ENCODE results near the gene ALOXE3.

ALOXE3 gene

DNA sequence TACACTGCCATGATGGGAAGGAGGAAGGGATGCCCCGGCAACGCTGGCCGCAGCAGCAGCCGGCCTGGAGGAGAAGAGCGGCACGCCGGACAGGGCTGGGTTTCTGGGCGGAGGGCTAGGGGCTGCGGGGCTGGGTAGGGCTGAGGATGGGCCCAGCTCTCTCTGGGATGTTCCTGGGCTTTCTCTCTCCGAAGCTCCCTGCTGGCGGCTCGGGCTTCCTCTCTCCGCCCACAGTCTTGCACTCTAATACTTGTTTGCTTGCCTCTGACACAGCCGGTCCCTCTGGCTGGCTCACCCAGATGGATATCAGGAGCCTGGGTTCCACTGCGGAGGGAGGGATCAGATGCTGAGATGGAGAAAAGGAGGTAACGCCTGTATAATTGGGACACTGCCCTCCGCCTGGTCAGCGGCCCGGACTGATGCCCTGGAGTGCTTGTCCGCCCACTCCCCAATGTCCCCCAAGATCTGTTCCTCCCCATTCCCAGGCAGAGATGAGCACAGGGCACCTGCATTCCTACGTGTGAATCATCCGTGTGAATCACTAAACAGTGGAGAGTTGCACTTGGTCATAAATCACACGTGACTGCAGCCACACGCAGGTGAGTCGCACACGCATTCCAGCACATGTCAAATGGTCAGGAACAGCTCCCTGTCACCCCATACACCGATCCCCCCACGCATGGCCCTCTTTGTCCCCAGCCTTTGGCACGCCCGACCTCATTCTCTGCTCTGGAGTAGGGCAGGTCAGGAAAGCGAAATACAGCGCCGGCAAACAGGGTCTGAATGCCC lies at the start of gene ALOXE3:
Gene ALOXE3 (minus strand): TSS at position 535 of the 789 bp plus-strand sequence. CDS start 524 bp downstream, at position 11.
- DNase-seq (ENCODE audit: low spot score): peak; percentile 97

DNA sequence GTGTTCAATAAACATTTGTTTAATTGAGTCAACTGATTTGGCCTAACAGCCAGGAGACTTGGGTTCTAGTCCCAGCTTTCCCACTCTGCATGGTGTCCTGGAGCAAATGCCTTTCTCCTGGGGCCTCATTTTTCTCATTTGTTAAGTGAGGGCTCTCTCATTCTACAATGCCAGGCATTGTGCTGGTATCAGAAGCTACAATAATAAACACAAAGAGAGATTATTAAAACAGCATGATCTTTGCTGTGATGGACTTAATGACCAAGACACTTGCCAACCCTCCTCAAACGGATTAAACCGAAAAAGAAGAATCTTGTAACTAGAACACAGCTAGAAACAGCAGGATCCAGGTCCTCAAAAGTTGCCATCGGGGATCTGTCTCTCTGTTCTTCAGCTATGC lies 49.2 kb upstream of the ALOXE3 start:
- DNase-seq (ENCODE audit: low spot score): no peak

DNA sequence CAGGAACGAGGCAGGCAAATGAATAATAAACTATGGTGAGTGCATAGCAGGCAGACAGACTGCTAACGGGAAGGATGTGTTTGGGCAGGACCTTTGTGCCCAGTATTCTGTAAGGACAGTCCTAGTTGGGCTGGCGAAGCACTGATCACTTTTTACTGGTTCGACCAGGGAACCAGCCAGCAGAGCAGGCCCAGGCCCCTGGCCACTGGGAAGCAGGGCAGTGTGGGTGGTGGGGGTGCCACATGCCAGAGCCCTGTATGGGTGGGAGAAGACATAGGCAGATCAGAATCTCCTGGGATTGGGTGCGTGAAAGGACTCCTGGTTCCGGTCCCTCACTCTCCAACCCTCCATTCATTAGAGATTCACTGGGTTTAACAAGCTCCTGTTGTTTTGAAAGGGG lies 48.4 kb upstream of the ALOXE3 start:
- no peak for DNase-seq (ENCODE audit: low spot score)

DNA sequence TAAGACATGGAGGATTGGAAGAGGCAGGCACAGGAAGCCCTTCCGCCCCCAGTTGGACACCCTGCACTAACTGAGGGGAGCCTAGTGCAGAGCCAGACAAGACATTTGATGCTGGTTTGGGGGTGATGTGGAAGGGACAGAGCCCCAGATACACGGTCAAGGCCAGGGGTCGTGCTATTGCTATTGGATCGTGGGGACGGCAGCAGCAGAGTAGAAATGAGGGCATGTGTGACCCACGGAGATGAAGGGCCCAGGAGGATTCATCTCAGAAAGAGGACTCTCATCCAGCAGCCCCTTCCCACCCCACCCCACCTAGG lies 46.5 kb upstream of the ALOXE3 start:
- no peak for DNase-seq (ENCODE audit: low spot score)

DNA sequence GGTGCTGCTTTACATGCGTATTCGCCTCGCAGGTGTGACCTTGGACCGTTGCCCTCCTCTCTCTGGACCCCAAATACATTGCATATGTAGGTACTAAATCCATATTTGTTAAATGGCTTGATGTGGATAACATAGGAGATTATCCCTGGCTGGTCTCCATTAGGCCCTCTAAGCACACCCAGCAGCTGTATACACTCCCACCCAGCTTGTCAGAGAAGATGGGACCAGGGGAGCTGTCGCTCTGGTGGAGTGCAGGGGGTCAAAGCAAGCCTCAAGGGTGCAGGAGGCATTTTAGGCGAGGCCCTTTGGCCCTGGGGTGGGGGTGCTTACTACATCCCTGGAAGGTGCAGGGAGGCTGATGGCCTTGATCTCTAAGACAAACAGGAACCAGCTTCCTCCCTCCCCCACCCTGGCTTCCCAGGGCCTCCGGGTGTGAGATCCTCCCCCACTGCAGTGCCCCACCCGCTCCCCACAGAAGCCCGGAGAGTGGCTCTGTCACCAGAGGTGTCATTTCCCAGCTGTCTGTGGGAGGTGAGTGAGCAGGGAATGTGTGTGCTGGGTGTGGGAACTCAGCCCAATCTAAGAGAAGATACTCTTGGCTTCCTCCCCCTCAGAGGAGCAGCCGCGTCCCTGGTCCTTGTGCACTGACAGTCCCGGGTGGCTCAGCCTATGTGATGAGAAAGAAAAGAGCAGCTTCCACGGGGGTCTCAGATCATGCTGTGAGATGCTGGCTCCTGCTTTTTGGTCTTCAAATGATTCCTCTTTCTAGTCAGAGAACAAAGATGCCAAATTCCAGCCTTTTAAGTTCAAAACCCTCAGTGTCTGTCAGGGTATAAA lies 45.9 kb upstream of the ALOXE3 start:
- peak; percentile 84 for DNase-seq (ENCODE audit: low spot score)

DNA sequence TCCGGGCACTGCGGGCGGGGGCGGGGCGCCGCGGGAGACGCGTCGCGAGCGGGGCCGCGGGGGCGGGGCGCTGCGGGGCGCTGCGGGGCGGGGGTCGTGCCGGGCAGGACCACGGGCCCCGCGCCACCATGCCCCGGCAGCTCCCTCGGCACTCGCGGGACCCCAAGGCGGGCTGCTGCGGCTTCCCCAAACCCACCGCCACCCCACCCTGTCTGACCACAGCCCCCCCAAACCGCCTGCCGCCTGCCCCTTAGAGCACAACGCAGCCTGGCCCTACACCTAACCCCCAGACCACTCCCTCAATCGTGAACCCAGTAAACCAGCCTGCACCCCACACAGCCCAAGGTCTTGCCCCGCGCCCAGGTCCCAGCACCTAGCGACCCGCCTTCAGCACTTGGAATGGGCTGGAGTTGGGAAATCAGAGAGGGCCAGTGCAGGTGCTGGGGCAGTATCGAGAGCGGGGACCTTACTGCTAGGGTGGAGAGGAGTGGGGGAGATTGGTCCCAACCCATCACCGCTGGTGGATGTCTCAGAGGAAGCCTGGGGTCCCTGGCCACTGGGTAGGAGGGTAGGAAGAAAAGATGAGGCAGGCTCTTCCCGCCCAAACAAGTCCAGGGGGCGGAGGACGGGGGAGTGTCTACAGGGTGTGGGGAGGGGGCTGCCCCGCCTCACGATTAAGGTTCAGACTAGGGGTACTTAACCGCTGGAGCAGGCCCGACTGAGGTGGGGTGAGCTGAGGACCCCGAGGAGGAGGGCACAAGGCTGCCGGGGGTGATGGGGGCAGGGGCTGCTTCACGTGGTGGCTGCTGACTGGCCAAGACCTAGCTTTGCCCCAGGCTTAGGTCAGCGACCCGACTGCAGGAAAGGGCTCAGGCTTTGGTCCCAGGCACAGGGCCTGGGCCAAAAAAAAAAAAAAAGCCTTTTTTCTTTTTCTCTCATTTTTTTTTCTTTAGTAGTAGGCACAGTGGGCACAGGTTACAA lies 45.0 kb upstream of the ALOXE3 start:
- no peak for DNase-seq (ENCODE audit: low spot score)

DNA sequence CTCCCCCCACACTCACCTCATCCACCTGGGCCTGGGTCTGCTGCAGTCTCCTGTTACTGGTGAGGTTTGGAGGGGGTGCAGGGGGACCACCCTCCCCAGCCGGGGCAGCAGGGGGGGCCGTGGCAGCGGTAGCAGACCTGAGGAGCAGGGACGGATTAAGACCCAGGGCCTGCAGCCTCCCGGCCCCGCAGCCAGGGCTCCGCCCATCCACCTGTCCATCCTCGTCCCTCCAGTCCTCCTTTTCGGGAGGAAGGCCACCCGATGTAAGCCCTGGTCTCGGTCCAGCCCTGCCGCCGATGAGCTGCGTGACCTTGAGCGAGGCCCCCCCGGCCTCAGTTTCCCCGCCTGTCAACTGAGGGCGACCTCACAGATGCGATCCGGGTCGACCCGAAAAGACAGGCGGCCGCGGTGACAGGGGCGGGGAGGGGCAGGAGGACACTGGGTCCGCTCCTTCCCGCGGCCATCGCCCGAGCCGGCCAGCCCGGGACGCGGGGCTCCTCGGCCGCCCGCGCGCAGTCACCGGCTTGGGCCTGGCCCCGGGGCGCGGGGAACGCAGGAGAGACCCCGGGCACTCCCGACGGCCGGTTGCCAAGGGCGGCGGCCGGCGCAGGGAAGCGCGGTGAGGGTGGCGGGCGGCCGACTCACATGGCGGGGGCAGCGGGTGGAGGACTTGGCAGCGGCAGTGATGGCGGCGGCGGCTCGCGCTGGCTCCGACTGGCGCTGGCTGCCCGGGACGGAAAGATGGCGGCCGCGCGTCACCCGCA lies 44.1 kb upstream of the ALOXE3 start, which contains the start of gene VAMP2:
Gene VAMP2 (minus strand): TSS at position 716 of the 764 bp plus-strand sequence. CDS start 69 bp downstream, at position 647.
- DNase-seq (ENCODE audit: low spot score): peak; percentile 56

DNA sequence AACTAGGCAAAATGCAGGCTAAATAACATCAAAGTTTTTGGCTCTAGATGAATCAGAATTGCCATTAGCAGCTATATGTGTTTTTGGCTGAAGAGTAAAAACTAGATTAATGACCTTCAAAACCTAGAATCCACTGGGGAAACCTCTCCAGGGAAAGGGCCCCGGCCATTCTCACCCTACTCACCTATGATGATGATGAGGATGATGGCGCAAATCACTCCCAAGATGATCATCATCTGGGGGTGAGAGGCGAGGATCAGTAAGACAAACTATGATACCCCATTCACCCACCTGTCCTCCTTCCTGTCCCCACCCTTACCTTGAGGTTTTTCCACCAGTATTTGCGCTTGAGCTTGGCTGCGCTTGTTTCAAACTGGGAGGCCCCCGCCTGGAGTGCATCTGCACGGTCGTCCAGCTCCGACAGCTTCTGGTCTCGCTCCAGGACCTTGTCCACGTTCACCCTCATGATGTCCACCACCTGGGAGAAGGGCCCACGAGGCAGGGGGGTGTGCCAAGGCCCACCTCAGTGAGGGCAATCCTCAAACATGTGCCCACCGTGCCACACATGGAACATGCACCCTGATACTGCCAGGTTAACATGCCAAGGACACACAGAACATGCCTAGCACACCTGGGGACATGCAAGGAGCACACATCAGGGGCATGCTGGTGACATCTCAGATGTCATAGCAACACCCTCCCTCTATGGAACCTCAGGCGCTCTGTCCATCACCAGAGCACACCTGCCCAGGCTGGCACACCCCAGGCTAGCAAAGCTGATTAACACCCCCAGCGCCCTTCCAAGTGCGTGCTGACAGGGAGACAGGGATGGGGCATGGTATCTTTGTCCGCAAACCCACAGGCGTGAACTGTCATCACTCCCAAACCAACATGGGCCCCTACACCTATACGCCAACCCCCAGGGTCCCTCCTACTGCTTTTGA lies 43.2 kb upstream of the ALOXE3 start:
- DNase-seq (ENCODE audit: low spot score): no peak

DNA sequence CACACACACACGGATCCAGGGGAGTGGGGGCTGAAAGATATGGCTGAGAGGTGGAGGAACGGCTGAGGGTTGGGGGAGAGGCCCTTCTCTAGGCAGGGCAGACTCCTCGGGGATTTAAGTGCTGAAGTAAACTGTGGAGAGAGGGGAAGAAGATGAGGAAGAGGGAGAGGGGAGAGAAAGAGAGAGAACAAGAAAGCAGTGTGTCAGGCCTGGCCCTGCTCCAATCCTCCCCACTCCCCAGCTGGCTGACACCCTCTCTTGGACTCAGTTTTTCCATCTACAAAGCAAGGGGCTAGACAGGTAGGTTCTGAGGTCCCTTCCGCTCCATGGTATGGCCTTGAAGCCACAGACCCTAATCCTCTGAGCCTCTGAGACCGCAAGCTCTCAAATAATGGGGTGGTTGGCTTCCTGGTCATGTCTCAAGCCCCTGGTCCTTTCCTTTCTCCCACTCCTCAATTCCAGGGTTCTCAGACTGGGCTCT lies 42.5 kb upstream of the ALOXE3 start:
- DNase-seq (ENCODE audit: low spot score): no peak

DNA sequence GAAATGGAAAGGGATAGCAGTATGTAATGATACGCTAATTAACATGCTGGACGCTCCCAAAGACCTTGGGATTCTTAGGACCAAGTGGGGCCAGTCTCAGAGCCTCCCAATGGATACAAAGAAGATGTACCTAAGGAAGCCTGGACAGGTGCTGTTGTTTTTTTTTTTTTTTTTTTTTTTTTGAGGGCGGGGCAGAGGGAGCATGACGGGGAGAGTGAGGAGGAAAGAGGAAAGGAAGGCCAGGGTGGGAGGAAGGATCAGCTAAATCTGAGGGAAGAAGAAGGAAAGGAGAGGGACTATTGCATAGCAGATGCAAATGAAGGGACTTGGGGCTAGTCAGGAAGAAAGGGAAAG lies 41.9 kb upstream of the ALOXE3 start:
- DNase-seq (ENCODE audit: low spot score): no peak

DNA sequence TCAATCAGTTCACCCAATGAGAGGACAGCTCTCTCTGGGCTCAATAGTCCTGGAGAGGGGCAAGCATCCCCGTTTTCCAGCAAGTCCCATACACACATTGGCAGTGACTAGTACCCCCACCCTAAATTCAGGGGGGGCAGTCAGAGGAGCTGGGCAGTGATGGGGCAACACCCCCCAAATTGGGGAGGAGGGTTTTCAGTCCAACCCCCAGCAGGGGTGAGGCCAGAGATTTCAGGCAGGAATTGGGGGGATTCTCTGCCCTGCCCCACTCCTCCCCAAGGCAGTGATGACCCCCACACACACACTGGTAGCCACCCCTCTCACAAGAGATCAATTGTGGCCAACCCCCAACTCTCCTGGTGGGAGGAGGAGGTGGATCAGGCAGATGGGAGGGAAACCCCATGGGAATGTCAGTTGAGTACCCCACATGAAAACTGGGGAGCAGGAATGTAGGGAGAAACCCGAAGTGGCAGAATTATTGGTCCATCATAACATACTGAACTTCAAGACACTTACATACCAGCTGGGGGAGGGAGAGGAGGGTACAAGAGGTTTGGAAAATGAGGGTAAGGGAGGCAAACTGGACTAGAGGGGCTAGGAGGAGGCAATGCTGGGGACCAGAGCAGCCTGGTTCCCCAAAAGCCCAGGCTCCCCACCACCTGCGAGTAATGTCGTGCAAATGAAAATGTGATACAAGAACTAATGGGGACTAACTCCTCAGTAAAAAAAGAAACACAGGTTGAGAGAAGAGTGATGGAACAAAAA lies 41.3 kb upstream of the ALOXE3 start:
- no peak for DNase-seq (ENCODE audit: low spot score)

DNA sequence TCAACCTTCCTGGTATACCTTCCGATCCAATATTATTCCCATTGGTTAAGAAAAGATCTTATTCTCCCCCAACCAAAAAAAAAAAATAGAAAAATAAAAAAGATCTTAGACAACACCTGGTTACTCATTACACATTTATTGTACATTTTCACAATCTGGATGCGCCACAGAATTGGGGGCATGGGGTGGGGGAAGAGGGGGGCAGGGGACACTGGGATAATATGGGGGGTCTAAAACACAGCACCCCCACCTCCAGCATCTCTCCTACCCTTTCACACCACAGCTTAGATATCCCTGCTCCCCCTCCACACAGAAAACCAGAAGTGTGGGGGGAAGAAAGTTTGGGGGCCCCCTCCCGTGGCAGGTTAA lies 40.7 kb upstream of the ALOXE3 start:
- DNase-seq (ENCODE audit: low spot score): no peak

DNA sequence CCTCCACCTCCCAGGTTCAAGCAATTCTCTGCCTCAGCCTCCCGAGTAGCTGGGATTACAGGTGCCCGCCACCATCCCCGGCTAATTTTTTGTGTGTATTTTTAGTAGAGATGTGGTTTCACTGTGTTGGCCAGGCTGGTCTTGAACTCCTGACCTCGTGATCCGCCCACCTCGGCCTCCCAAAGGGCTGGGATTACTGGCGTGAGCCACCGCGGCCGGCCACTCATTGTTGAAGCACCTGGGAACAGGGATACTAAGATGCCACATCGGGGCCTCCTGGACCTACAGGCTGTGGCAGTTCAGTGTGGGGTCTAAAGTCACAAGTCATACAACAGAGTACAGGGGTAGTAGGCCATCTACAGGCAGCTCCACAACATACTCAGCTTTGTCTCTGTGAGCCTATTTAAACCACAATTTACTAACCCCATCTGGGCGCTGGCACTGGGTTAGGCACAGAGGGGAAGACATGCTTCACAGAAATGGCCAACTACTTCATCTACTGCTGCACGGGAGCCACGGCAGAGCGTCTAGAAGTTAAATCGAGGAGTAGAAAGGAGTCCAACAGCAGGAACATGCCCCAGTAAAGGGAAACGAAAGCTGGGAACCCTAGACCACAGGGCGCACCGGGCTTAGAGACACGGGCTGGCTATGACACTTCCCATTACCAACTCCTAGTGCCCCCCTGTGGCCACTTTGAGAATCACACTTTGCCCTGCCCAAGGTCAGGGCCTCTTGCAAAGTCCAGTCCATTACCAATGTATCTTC lies 40.1 kb upstream of the ALOXE3 start:
- peak; percentile 85 for DNase-seq (ENCODE audit: low spot score)

DNA sequence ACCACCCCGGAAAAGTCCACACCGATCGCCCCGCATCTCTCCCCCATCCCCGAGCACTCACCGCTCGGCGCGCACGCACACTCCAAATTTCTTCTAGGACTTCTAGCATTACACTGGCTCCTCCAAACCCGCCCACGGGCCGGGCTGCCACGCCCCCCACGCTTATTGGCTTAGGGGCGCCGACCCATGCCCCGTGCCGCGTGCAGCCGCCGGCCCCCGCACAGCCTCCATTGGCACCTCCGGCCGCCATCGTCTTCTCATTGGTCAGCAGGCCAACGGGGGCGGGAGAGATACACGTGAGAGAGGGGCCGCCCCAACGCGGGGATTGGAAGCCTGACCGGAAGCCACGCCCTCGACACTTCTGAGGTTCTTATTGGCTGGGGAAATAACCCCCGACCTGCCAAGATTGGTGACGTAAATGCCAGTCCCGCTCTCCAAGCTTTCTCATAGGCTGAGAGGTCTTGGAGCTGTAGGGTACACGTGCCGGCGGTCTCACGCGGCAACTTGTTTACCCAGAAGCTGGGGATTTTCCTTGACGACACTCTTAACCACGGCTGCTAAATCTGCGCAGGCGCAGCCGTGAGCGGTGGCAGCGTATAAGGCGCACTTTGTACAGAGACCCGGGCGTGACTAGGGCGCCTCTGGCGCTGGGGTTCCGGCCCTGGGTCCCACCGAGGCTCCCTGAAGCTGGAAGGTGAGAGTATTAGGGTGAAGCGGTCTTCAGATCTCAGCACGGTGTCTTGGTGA lies 38.1 kb upstream of the ALOXE3 start:
- DNase-seq (ENCODE audit: low spot score): peak; percentile 100

DNA sequence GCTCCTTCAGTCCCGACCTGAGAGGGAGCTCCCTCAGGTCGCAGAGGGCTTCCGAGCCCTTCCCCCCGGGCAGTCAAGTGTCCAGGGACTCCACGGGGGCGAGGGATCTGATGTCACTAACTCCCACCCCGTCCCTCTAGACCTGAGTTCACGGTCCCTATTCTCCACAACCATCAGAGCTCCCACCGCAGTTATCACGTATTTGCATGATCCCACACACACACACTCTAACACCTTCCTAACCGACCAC lies 37.6 kb upstream of the ALOXE3 start:
- no peak for DNase-seq (ENCODE audit: low spot score)

DNA sequence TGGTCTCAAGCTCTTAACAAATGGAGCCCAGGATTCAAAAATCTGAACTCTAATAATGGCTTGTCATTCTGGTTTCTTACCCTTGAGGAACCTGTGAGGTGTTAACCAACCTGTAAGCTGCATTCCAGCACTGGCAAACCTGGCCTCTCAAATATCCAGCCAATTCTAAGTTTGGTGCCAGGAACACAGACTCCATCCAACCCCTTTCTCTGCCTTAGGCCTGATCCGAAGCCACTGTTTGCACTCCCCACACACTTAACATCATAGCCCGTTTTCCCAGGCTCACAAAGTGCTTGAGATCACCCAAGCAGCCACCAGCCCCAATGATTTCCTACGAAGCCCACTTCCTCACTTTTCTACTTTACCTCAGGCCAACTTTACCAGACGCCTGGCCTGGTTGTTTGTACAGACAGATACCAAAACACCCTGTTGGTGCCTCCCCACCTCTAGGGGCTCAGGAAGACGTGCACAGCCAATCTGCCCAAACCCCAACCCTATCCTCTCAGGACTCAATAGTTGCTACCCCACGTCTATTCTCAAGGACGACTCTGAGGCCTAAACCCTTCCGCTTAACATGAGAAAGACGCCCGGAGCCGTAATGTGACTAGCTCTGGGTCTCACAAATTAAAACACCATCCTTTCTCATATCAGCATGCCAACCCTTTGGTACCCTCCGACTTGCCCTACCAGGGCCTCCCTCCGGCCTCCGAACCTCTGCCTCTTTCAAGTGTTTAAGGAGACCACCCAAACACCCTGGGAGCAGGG lies 37.1 kb upstream of the ALOXE3 start:
- no peak for DNase-seq (ENCODE audit: low spot score)

DNA sequence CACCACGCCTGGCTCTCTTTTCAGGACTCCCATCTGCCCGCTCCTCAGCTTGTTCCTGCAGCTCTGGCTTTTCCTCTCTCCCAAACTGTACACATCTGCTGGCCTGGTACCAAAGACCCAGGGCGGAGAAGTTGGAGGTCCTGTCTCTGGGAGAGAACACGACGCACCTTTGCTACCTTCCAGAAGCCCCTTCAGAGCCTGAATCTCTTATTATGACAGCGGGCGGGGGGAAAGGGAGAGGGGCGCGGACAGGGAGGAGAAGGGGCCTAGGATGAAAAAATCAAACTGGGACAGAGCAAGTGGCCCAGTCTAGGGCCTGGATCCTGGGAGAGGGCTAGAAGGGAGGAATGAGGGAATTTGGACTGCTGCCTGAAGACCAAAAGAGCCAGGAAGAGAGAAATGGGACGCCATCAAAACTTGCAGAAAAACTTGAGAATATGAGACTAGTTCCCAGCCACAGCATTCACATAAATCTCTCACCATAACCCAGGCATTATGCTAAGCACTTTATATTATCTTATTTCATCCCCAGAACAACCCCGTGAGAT lies 36.4 kb upstream of the ALOXE3 start:
- no peak for DNase-seq (ENCODE audit: low spot score)

Data from SW480 (cell line).